Neural cell (in vitro differentiated cells): Measurements from ENCODE around the gene OR13J1. TPM values are rescaled to one million over a fixed set of nuclear protein-coding genes. Genes with fewer than 3 reads are reported as not detected.

Experiments used
- H2AFZ ChIP-seq: fragments of 200-600, 300-800 bp; sonication (generic), shearing (Covaris generic); 2 replicates; pipeline ENCODE4 v1.6.0; 2014; ENCODE audit warnings: low read depth, mild to moderate bottlenecking, antibody characterized with exemption, low read length, moderate library complexity
- H3F3A ChIP-seq: fragments of 200-600 bp; shearing (Covaris generic); 2 replicates; pipeline ENCODE4 v1.6.1; 2016; ENCODE audit warnings: mild to moderate bottlenecking, moderate library complexity, mixed read lengths, antibody characterized with exemption, low read length; ENCODE audit not compliant: insufficient read depth, poor library complexity, severe bottlenecking
- H3K27ac ChIP-seq: fragments of 200-600, 300-800 bp; sonication (generic), shearing (Covaris generic); 2 replicates; pipeline ENCODE4 v1.5.1; 2014; ENCODE audit warnings: mild to moderate bottlenecking, low read length, moderate library complexity
- H3K27me3 ChIP-seq: fragments of 300-800, 200-600 bp; sonication (generic), shearing (Covaris generic); 2 replicates; pipeline ENCODE4 v1.6.0; 2014; ENCODE audit warnings: mild to moderate bottlenecking, low read depth, low read length, moderate library complexity; ENCODE audit not compliant: insufficient read depth
- H3K36me3 ChIP-seq: fragments of 300-800, 200-600 bp; sonication (generic), shearing (Covaris generic); 2 replicates; pipeline ENCODE4 v1.5.1; 2014; ENCODE audit warnings: mild to moderate bottlenecking, antibody characterized with exemption, low read length, moderate library complexity; ENCODE audit not compliant: insufficient read depth
- H3K4me2 ChIP-seq: fragments of 300-800, 200-600 bp; sonication (generic), shearing (Covaris generic); 2 replicates; pipeline ENCODE4 v1.6.0; 2014; ENCODE audit warnings: mild to moderate bottlenecking, low read length
- H3K4me3 ChIP-seq: fragments of 300-800, 200-600 bp; sonication (generic), shearing (Covaris generic); 2 replicates; pipeline ENCODE4 v1.5.1; 2014; ENCODE audit warnings: mild to moderate bottlenecking, low read length, moderate library complexity
- H3K79me2 ChIP-seq: fragments of 200-600 bp; shearing (Covaris generic); replicated peaks from 2 replicates; pipeline ENCODE4 v1.6.0; 2014; ENCODE audit warnings: mild to moderate bottlenecking, low read length, moderate library complexity; ENCODE audit not compliant: insufficient read depth
- H3K9ac ChIP-seq: fragments of 300-800, 200-600 bp; sonication (generic), shearing (Covaris generic); 2 replicates; pipeline ENCODE4 v1.6.1; 2016; ENCODE audit warnings: mild to moderate bottlenecking, low read length, mixed read lengths
- H3K9me2 ChIP-seq: fragments of 200-600 bp; shearing (Covaris generic); 2 replicates; pipeline ENCODE4 v1.6.1; 2016; ENCODE audit warnings: mild to moderate bottlenecking, low read length, mixed read lengths; ENCODE audit not compliant: insufficient read depth
- H3K9me3 ChIP-seq: fragments of 200-600, 300-800 bp; sonication (generic), shearing (Covaris generic); 2 replicates; pipeline ENCODE4 v1.6.1; 2016; ENCODE audit warnings: mild to moderate bottlenecking, mixed run types, low read length, moderate library complexity, mixed read lengths
- H4K20me1 ChIP-seq: fragments of 200-600 bp; shearing (Covaris generic); 2 replicates; pipeline ENCODE4 v1.6.1; 2016; ENCODE audit warnings: mild to moderate bottlenecking, mixed run types; ENCODE audit not compliant: insufficient read depth
- CTCF ChIP-seq: fragments of 450-650 bp; IDR thresholded peaks from 2 replicates; pipeline ENCODE4 v1.5.1; 2014; ENCODE audit warnings: antibody characterized with exemption, mild to moderate bottlenecking, moderate library complexity; ENCODE audit not compliant: poor library complexity, severe bottlenecking
- EP300 ChIP-seq: fragments of 450-650 bp; conservative IDR thresholded peaks from 2 replicates; pipeline ENCODE4 v1.6.1; 2014; ENCODE audit warnings: antibody characterized with exemption, mild to moderate bottlenecking, moderate library complexity; ENCODE audit not compliant: poor library complexity, severe bottlenecking
- EZH2 ChIP-seq: fragments of 200-600, 300-800 bp; shearing (Covaris generic), sonication (generic); IDR thresholded peaks from 2 replicates; pipeline ENCODE4 v1.6.1; 2014; ENCODE audit warnings: antibody characterized with exemption, low read length, borderline replicate concordance, mild to moderate bottlenecking; ENCODE audit not compliant: insufficient read depth, poor library complexity, severe bottlenecking
- MXI1 ChIP-seq: fragments of 450-650 bp; conservative IDR thresholded peaks from 2 replicates; pipeline ENCODE4 v1.6.1; 2014; ENCODE audit warnings: antibody characterized with exemption, mild to moderate bottlenecking; ENCODE audit not compliant: poor library complexity, severe bottlenecking
- POLR2AphosphoS5 ChIP-seq: IDR thresholded peaks from 2 replicates; pipeline ENCODE4 v1.6.1; 2012
- RAD21 ChIP-seq: fragments of 450-650 bp; conservative IDR thresholded peaks from 2 replicates; pipeline ENCODE4 v1.6.1; 2014; ENCODE audit warnings: antibody characterized with exemption, mild to moderate bottlenecking, moderate library complexity
- REST ChIP-seq: IDR thresholded peaks from 2 replicates; pipeline ENCODE4 v1.6.1; 2012; ENCODE audit warnings: borderline replicate concordance
- SMC3 ChIP-seq: fragments of 450-650 bp; conservative IDR thresholded peaks from 2 replicates; pipeline ENCODE4 v1.6.1; 2014; ENCODE audit warnings: antibody characterized with exemption, mild to moderate bottlenecking, moderate library complexity; ENCODE audit not compliant: poor library complexity
- TAF1 ChIP-seq: IDR thresholded peaks from 2 replicates; pipeline ENCODE4 v1.6.1; 2012; ENCODE audit warnings: low read depth
- polyA plus RNA-seq: library from polyadenylated mRNA; depleted of rRNA; stranded (reverse); fragments of >200 nt; gene quantifications from 2 replicates; pipeline ENCODE4 v1.2.3, GENCODE V29; 2014

OR13J1 gene
- polyA plus RNA-seq, 1 donor from 2014 or later = not detected

GRCh38 chr9:35882996-35883395 lies 12.8 kb upstream of the OR13J1 start:
- TF ChIP-seq REST = no peak
- no peak for TF ChIP-seq RAD21
- TF ChIP-seq EZH2 = no peak
- TF ChIP-seq SMC3 = no peak
- TF ChIP-seq EP300 = no peak
- TF ChIP-seq TAF1 = no peak
- TF ChIP-seq MXI1 = no peak
- TF ChIP-seq POLR2AphosphoS5 = no peak
- TF ChIP-seq CTCF = no peak
- H3K9me3 ChIP-seq = no peaks in the 10 kb centered on the region
- no peak overlapping the region for H3K27ac ChIP-seq
- H3F3A ChIP-seq = no peaks in the 10 kb centered on the region
- H3K9ac ChIP-seq = no peak overlapping the region
- H3K36me3 ChIP-seq = no peaks in the 10 kb centered on the region
- no peaks in the 10 kb centered on the region for H4K20me1 ChIP-seq
- H3K79me2 ChIP-seq = no peaks in the 10 kb centered on the region
- no peak overlapping the region for H3K4me3 ChIP-seq
- H3K9me2 ChIP-seq = no peaks in the 10 kb centered on the region
- no peaks in the 10 kb centered on the region for H3K27me3 ChIP-seq
- no peak overlapping the region for H2AFZ ChIP-seq
- no peak overlapping the region for H3K4me2 ChIP-seq

GRCh38 chr9:35882263-35882848 lies 12.2 kb upstream of the OR13J1 start:
- Histone ChIP-seq H3K4me3 (no peak overlapping the region), H3K9me2 (no peaks in the 10 kb centered on the region), H4K20me1 (no peaks in the 10 kb centered on the region), H3K36me3 (no peaks in the 10 kb centered on the region), H3K9ac (no peak overlapping the region), H2AFZ (no peak overlapping the region), H3K27me3 (no peaks in the 10 kb centered on the region), H3K9me3 (no peaks in the 10 kb centered on the region), H3K27ac (no peak overlapping the region), H3K79me2 (no peaks in the 10 kb centered on the region), H3F3A (no peaks in the 10 kb centered on the region), H3K4me2 (no peak overlapping the region)
- TF ChIP-seq TAF1 (no peak), REST (no peak), EZH2 (no peak), RAD21 (peak; percentile 84), POLR2AphosphoS5 (no peak), EP300 (no peak), SMC3 (peak; percentile 95), MXI1 (no peak), CTCF (peak; percentile 89)
